A673 (cell line): Measurements from ENCODE around the gene LRRN4. TPM values are rescaled to one million over a fixed set of nuclear protein-coding genes. Genes with fewer than 3 reads are reported as not detected.

Source experiments
- BruUV-seq: library from RNA; stranded (reverse); fragments of 400-500 nt; replicated peaks from 2 replicates; lab custom pipeline; 2021; lab: Mats Ljungman, UMichigan
- CTCF ChIA-PET: fragments of 300-600 bp; sonication (Branson Sonifier 250); formaldehyde crosslinking; loops from one replicate; lab custom pipeline; 2022; ENCODE audit warnings: antibody characterized with exemption; lab: Charles Lee
- POLR2A ChIA-PET: fragments of 300-600 bp; sonication (Branson Sonifier 250); formaldehyde crosslinking; loops from one replicate; lab custom pipeline; 2022; ENCODE audit warnings: antibody characterized with exemption; ENCODE audit not compliant: low non-redundant PET; lab: Charles Lee
- DNase-seq: peaks from one replicate; pipeline ENCODE4 v3.0.0-alpha.2; 2015; ENCODE audit warnings: low spot score
- H3K27ac ChIP-seq: fragments of 200-600 bp; sonication (generic); 2 replicates; pipeline ENCODE4 v1.5.1; 2016; ENCODE audit warnings: mixed run types, low read depth, mild to moderate bottlenecking, mixed read lengths, antibody characterized with exemption, low read length; ENCODE audit not compliant: poor library complexity, severe bottlenecking
- H3K27me3 ChIP-seq: fragments of 200-600 bp; sonication (generic); replicated peaks from 2 replicates; pipeline ENCODE4 v1.6.1; 2017; ENCODE audit warnings: mixed run types, low read depth, mild to moderate bottlenecking, mixed read lengths, antibody characterized with exemption, low read length; ENCODE audit not compliant: insufficient read depth, poor library complexity
- H3K36me3 ChIP-seq: fragments of 200-600 bp; sonication (generic); 2 replicates; pipeline ENCODE4 v1.6.1; 2016; ENCODE audit warnings: mixed run types, mild to moderate bottlenecking, mixed read lengths, antibody characterized with exemption, low read length; ENCODE audit not compliant: insufficient read depth, poor library complexity, severe bottlenecking
- H3K4me1 ChIP-seq: fragments of 200-600 bp; sonication (generic); 2 replicates; pipeline ENCODE4 v1.6.1; 2017; ENCODE audit warnings: mixed run types, mild to moderate bottlenecking, mixed read lengths, antibody characterized with exemption, low read length; ENCODE audit not compliant: insufficient read depth, poor library complexity, severe bottlenecking
- H3K4me3 ChIP-seq: fragments of 200-600 bp; sonication (generic); 2 replicates; pipeline ENCODE4 v1.5.1; 2016; ENCODE audit warnings: low read depth, mixed run types, mild to moderate bottlenecking, mixed read lengths, low read length; ENCODE audit not compliant: poor library complexity, severe bottlenecking
- H3K9me3 ChIP-seq: fragments of 200-600 bp; sonication (generic); 2 replicates; pipeline ENCODE4 v1.6.1; 2016; ENCODE audit warnings: mixed run types, low read depth, mild to moderate bottlenecking, mixed read lengths, antibody characterized with exemption, low read length; ENCODE audit not compliant: poor library complexity, severe bottlenecking
- CTCF ChIP-seq: fragments of 300-800, 200-600 bp; sonication (generic); conservative IDR thresholded peaks from 2 replicates; pipeline ENCODE4 v1.5.1; 2017; ENCODE audit warnings: low read depth, mild to moderate bottlenecking, antibody characterized with exemption, low read length, moderate library complexity, mixed read lengths
- EZH2 ChIP-seq: fragments of 200-600 bp; sonication (generic); IDR thresholded peaks from 2 replicates; pipeline ENCODE4 v1.6.1; 2017; ENCODE audit warnings: borderline replicate concordance, low read depth, mild to moderate bottlenecking, mixed read lengths, antibody characterized with exemption, low read length; ENCODE audit not compliant: poor library complexity, severe bottlenecking
- intact Hi-C: fragments of 100-400 bp; cut with micrococcal nuclease; formaldehyde crosslinking; loops from one replicate; pipeline ENCODE4 v1.10.0; 2022; ENCODE audit not compliant: unreplicated experiment
- total RNA-seq: library from RNA; stranded (reverse); gene quantifications from 2 replicates; pipeline ENCODE4 v1.2.3, GENCODE V29; 2021

Gene LRRN4
- total RNA-seq, 1 experiment from 2014 or later, result not detected

GRCh38 chr20:6046432-6046831, 7.4 kb downstream of the LRRN4 start:
- intact Hi-C loops, result no loop called here
- Histone ChIP-seq H3K27me3 (peaks cover 5% of the 10 kb centered on the region), H3K4me3 (no peak overlapping the region), H3K27ac (no peak overlapping the region), H3K4me1 (no peaks in the 10 kb centered on the region), H3K9me3 (no peaks in the 10 kb centered on the region), H3K36me3 (no peaks in the 10 kb centered on the region)
- POLR2A ChIA-PET, result no interaction called here
- no TSS peak for BruUV-seq
- no peak for DNase-seq
- CTCF ChIA-PET, result no interaction called here
- no peak for TF ChIP-seq CTCF
- TF ChIP-seq EZH2, result no peak

GRCh38 chr20:6045566-6045965, 8.3 kb downstream of the LRRN4 start:
- no peak overlapping the region for H3K4me3 ChIP-seq
- DNase-seq, result no peak
- no peaks in the 10 kb centered on the region for H3K27me3 ChIP-seq
- no peaks in the 10 kb centered on the region for H3K36me3 ChIP-seq
- no TSS peak for BruUV-seq
- intact Hi-C loops, result no loop called here
- ChIA-PET POLR2A (no interaction called here), CTCF (no interaction called here)
- no peaks in the 10 kb centered on the region for H3K4me1 ChIP-seq
- H3K27ac ChIP-seq, result no peak overlapping the region
- H3K9me3 ChIP-seq, result no peaks in the 10 kb centered on the region
- no peak for TF ChIP-seq EZH2
- TF ChIP-seq CTCF, result no peak

- no peak for DNase-seq
- Histone ChIP-seq H3K27me3 (no peaks in the 10 kb centered on the region), H3K4me1 (no peaks in the 10 kb centered on the region), H3K27ac (no peak overlapping the region), H3K36me3 (peaks cover 6% of the 10 kb centered on the region), H3K9me3 (no peaks in the 10 kb centered on the region), H3K4me3 (no peak overlapping the region)
- no peak for TF ChIP-seq CTCF
- TF ChIP-seq EZH2, result no peak
- BruUV-seq, result no TSS peak
- intact Hi-C loops, result no loop called here
- ChIA-PET CTCF (no interaction called here), POLR2A (interaction anchor here (0.5 kb wide), 1 partner anchor 26 kb away, joined by 5 read pairs; no protein-coding TSS in a partner anchor)
Measured at GRCh38 chr20:6044115-6044514, 9.7 kb downstream of the LRRN4 start.
